Thoracic aorta (tissue), 2 donors: ENCODE results near the gene DAG1. TPM values are rescaled to one million over a fixed set of nuclear protein-coding genes. Genes with fewer than 3 reads are reported as not detected.

Source experiments
- ATAC-seq: fragments of 150-250 bp; one replicate; pipeline ENCODE4 v1.8.0; 2017; ENCODE audit warnings: low read depth; ENCODE audit not compliant: insufficient number of reproducible peaks, low FRiP score
- DNase-seq: peaks from one replicate; pipeline ENCODE4 v3.0.0-alpha.2; 2020; ENCODE audit warnings: low spot score
- H3K27ac ChIP-seq, 2 donors: fragments of 200-600 bp; sonication (generic); 1 replicate in 1 of 2; 2 replicates in 1 of 2; pipeline ENCODE4 v1.5.1; 2016; ENCODE audit warnings: mild to moderate bottlenecking in 2 of 2, moderate library complexity in 2 of 2
- H3K27me3 ChIP-seq: fragments of 200-600 bp; sonication (generic); replicated peaks from 2 replicates; pipeline ENCODE4 v1.6.0; 2016; ENCODE audit warnings: mild to moderate bottlenecking; ENCODE audit not compliant: insufficient read depth
- H3K36me3 ChIP-seq: fragments of 200-600 bp; sonication (generic); one replicate; pipeline ENCODE4 v1.5.1; 2016
- H3K4me1 ChIP-seq, 2 donors: fragments of 200-600 bp; sonication (generic); 1 replicate in 1 of 2; 2 replicates in 1 of 2; pipeline versions ENCODE4 v1.5.1 to v1.6.0; 2016; ENCODE audit warnings: low read depth in 2 of 2, mild to moderate bottlenecking in 1 of 2; ENCODE audit not compliant: control insufficient read depth in 1 of 2
- H3K4me3 ChIP-seq: fragments of 200-600 bp; sonication (generic); 2 replicates; pipeline ENCODE4 v1.5.1; 2016; ENCODE audit warnings: mild to moderate bottlenecking
- H3K9me3 ChIP-seq: fragments of 200-600 bp; sonication (generic); 2 replicates; pipeline ENCODE4 v1.5.1; 2016
- CTCF ChIP-seq: fragments of 200-600 bp; sonication (generic); IDR thresholded peaks from one replicate; pipeline ENCODE4 v1.5.1; 2019; ENCODE audit warnings: antibody characterized with exemption
- total RNA-seq, 2 donors: library from RNA; depleted of rRNA; stranded (reverse); fragments of >200 nt; gene quantifications; one replicate each; pipeline versions ENCODE4 v1.1.0 to v1.2.3, GENCODE V29; 2016

The DAG1 gene
- total RNA-seq, 2 donors from 2014 or later, result 71.9 to 171 TPM

GRCh38 chr3:49533031-49533430 lies 63.0 kb downstream of the DAG1 start:
- ATAC-seq (no peak), DNase-seq (no peak)
- no peaks in the 10 kb centered on the region for H3K9me3 ChIP-seq
- no peak overlapping the region for H3K27ac ChIP-seq
- H3K4me1 ChIP-seq, result no peaks in the 10 kb centered on the region
- H3K27me3 ChIP-seq, result no peaks in the 10 kb centered on the region
- peaks cover 36% of the 10 kb centered on the region for H3K36me3 ChIP-seq
- no peak for TF ChIP-seq CTCF
- H3K4me3 ChIP-seq, result no peak overlapping the region

- ATAC-seq (no peak), DNase-seq (no peak)
- no peak for TF ChIP-seq CTCF
- Histone ChIP-seq H3K36me3 (peaks cover 36% of the 10 kb centered on the region), H3K27me3 (no peaks in the 10 kb centered on the region), H3K4me3 (no peak overlapping the region), H3K27ac (no peak overlapping the region), H3K9me3 (no peaks in the 10 kb centered on the region), H3K4me1 (no peaks in the 10 kb centered on the region)
Observed at GRCh38 chr3:49533786-49534519, 63.9 kb downstream of the DAG1 start.

DNA sequence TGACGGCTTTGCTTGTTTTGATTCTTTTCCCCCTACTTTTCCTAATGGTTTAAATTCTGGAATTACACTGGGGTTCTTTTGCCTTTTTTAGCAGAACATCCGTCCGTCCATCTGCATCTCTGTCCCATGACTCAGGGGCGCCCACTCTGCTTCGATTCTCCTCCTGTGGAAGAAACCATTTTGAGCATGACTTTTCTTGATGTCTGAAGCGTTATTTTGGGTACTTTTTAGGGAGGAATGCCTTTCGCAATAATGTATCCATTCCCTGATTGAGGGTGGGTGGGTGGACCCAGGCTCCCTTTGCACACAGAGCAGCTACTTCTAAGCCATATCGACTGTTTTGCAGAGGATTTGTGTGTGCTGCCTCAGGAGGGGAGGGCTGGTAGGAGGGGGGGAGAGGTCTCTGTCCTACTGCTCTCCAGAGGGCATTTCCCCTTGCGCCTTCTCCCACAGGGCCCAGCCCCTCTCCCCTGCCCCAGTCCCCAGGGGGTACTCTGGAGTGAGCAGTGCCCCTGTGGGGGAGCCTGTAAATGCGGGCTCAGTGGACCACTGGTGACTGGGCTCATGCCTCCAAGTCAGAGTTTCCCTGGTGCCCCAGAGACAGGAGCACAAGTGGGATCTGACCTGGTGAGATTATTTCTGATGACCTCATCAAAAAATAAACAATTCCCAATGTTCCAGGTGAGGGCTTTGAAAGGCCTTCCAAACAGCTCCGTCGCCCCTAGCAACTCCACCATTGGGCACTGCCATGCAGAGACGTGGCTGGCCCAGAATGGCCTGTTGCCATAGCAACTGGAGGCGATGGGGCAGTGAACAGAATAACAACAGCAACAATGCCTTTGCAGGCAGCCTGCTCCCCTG lies 64.7 kb downstream of the DAG1 start:
- no peak for TF ChIP-seq CTCF
- no peak overlapping the region for H3K27ac ChIP-seq
- no peak for DNase-seq

GRCh38 chr3:49535971-49536874 lies 66.2 kb downstream of the DAG1 start:
- Histone ChIP-seq H3K27ac (no peak overlapping the region), H3K4me3 (no peak overlapping the region), H3K4me1 (peaks cover 4 to 10% of the 10 kb centered on the region in 2 donors), H3K9me3 (no peaks in the 10 kb centered on the region), H3K36me3 (peaks cover 27% of the 10 kb centered on the region), H3K27me3 (no peaks in the 10 kb centered on the region)
- TF ChIP-seq CTCF, result no peak
- ATAC-seq (no peak), DNase-seq (no peak)

More for the DNA sequence above, 64.7 kb downstream of the DAG1 start:
- no peaks in the 10 kb centered on the region for H3K27me3 ChIP-seq
- H3K4me1 ChIP-seq, result no peaks in the 10 kb centered on the region
- H3K9me3 ChIP-seq, result no peaks in the 10 kb centered on the region
- no peak for ATAC-seq
- no peak overlapping the region for H3K4me3 ChIP-seq
- peaks cover 36% of the 10 kb centered on the region for H3K36me3 ChIP-seq
